CD4-positive, alpha-beta T cell treated with Interleukin-6 at 100 ng/mL for 8 hours (primary cell): ENCODE results near the gene COBL.

Source experiments
- DNase-seq: peaks from one replicate; pipeline ENCODE4 v3.0.0-alpha.2; 2020; ENCODE audit warnings: mixed read lengths, low spot score

Gene COBL

DNA sequence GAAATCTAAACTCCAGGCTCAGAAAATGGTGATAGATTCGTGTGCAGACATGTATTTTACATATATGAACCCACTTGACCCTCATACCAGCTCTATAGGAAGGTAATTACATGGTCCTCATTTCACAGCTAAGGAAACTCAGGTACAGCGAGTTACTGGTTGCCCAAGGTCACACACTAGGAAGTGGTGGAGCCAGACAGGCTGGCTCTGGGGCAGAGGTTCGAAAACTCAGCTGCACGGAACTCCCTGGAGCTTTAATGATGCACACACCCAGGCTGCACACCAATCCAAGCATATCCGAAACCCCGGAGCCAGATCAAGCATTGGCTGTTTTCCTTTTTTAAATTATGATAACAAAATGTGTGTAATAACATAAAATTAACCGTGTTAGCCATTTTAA is 172.4 kb downstream of the COBL start:
- no peak for DNase-seq

DNA sequence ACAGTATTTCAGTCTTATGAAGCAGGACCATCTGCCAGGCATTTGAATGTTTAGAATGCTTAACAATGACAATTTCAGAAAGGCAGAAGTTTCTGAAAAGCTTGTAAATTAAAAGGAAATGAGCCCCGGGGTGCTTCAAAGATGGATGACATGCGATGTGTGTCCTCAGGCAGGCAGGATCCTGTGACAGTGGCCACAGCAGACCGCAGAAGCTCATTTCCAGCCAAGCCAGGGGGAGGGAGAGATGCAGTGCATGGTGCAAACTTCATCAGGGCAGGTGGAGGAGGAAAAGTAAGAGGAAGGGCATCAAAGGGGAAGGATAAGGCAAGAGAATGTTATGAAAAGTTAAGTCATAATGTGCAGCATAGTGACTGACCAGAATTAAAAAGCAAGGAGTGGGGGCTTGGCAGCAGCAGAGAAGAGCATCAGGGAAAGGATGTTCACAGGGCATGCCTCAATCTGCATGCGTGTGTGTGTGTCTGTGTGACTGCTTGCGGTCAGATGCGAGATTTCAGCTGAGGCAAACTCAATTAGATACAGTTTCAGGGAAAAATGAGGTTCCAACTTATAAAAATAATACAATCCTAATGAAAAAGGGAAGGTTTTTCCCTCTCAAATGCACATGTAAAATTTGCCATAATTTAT is 173.7 kb downstream of the COBL start:
- DNase-seq = no peak

DNA sequence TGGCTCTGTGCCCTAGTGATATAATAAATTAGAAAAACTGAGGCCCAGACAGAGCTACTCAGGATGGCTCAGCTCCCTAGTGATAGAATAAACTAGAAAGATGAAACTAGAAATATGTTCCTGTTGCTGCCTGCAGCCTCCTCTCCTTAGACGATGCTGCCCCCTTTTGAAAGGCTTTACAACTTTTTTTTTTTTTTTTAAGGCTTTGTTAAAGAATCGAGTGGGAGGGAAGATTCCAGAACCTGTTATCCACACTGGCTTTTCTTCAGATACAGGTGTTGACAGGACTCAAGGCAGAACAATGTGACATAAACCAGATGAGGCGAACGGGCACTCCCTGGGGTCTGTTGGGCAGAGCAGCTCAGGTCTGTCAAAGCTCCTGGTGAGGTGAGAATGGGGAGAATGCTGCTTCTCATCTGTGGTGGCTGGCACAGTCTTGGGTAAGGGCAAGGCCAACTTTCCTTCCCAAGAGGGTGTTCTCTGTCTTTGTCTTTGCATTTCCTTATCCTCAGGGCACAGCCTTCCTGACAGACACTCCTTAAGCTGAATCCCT is 175.1 kb downstream of the COBL start:
- DNase-seq = no peak

DNA sequence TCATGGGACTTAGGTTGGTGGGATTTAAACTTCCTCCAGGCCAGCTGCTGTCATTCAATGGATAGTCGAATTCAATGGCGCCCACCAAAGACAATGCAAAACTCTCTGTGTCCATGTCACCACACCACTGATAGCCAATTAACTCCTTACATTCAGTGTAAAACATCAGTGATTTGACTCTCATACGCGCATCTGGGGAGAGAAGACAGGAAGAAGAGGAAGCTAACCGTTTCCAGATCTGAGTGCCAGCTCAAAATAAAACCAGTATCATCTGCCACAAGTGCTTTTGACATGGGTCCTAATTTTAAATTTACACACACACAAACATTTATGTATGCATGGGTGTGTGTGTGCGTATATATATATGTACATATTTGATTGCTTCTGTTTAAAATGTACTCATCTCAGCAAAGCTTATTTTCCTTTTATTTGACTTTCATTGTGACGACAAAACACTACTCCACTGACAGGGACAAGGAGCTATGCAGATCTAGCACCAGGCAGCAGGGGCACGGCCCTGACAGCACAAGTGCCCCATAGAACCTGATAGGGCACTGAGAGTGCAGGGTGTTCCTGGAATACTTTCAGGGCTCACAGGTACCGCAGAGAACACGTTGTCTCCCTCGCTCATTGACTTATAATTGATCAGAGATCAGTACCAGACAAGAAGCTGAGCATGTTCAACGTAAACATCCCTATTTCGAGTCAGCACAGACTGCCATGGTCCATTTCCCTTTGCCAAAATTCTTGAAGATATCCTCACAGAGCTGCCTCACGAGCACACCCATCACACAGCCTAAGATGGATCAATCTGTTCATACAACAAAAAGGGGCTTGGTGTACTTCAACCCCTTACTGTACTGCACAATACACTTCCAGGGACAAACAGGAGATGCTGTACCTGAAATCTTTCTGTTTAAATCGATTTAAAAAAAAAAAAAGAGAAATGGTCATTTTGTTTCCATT is 176.1 kb downstream of the COBL start:
- DNase-seq = no peak

DNA sequence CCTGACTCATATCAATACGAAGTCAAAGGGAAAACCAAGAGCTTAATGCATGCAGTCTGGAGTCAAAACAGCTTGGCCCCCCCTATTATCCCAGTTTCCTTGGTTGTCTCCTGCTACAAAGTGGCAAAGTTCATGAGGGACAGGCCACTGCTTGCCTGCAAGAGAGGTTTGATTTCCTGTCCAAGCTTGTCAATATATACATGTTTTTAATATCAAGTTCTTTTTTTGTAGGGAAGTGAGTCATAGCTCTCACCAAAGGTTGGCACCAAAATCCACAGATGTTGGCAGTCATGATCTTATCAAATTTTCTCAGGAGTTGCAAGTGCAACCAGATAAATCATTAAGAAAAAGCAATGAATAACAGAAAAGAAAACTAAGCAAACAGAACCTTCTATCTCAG is 176.8 kb downstream of the COBL start:
- no peak for DNase-seq

DNA sequence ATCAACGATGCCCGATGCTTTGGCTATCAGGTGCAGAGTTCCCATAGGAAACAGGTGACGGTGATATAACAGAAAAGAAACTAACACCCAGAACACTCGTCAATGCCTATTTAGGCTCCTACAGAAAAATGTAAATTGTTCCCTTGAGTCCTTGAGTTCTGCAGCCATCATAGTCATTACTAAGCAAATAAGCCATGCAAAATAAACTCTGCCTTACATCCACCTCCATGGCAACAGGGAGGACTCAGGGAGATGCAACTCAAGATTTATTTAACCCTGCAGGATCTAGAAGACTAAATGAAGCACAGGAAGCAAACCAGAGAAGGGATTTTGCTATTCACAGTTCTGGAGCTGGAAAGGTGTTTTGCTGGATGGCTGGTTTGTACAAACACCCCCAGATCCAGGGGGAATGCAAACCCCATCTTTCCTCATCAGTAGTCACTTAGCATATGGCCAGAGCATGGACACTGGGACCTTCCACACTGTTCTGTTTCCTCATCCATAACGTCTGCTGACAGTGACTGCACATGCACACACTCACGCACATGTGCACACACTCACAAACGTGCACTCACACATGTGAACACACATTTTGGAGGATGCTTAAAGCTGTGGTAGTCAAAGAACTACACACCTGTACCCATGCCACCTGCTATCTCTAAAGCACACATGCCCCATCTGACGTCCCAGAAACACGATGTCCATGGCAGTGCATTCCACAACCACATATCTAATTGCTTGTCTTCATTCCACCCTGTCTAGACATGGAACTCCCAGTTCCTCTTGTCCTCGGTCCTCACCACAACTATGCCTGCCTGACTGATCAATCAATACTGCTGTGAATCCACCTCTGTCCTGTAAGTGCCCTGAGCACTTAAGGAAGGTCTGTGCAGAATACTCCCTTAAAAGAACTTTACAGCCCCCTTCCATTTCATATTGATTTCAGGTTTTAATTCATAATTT is 178.2 kb downstream of the COBL start:
- no peak for DNase-seq

DNA sequence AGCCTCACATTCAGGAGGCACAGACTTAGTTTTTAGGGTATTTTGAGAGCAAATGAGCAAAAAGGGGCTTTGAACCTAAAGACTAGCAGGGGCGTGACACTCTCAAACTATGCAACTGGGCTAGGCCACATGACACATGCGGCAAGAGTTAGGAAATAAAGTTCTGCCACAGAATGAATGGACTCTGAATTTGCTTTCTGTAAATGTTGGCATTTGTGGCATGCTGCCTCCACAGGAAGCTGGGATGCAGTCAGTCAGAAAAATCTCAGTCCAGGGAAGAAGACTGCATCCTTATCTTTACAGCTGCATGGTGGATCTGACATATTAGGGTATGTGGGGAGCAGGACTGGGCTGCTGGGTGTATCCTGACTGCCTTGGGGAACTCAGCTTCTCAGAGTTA is 181.0 kb downstream of the COBL start:
- no peak for DNase-seq

DNA sequence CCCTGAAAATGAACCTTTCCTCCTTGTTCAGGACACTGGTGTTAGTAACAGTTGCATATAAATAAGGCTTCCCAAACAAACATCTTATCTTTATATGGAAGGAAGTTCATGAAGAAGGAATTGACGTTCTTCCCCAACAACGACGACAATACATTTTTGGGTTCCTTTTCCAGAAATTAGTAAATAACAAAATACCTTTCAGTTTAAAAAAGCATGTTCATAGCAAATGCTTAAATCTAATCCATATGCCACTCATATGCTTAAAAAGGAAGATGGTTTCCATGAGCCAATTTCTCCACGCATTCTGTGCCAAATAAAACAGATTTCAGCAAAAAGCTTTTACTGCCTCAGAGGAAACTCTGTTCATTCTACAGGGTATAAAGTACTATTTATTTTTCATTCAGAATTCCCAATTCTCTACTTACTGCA is 182.6 kb downstream of the COBL start:
- DNase-seq = no peak

DNA sequence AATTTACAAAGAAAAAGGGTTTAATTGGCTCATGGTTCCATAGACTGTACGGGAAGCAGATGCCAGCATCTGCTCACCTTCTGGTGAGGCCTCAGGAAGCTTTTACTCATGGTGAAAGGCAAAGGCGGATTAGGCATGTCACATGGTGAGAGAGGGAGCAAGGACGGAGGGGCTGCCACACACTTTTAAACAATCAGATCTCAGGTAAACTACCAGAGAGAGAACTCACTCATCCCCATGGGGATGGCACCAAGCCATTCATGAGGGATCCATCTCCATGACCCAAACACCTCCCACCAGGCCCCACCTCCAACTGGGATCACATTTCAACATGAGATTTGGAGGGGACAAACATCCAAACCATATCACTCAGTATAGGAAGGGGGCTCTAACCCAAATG is 183.9 kb downstream of the COBL start:
- DNase-seq = no peak

DNA sequence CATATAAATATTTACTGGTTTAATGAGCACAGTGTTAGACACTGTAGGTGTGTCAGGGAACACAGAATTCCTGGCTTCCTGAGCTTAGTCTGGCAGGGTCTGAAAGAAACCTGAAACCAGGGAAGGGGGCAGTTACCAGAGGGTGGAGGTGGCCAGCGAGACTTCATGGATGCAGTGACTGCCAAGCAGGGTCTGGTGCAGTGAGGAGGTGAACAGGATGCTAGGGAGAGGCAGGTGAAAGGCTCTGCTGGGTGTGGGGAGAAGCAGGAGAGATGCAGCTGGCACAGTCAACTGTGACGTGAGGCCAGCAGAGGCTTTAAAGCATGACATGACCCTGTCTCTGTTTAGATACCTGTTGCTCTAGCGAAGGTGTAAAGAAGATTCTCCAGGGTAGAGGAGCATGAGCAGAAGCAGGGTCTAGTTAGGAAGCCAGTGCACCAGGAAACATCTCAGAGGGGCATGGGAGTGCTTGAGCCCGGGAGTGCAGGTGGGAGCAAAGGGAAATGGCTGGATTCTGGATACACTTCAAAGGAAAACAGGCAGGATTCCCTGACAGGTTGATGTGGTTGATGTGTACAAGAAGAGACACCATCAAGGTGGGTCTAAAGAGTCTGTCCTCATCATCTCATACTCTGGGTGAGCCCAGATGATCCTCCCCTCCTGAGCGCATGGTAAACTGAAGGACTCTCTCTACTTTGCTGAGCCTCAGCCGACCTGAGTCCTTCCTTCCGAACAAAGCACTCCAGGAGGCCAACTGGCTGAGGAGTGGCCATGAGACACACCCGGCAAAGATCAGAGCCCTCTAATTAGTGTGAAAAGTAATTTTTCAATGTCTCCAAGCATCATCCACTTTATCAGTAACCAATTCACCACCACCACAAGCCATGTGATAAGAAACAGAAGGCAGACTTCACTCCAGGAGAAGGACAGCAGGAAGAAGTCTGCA is 186.8 kb downstream of the COBL start:
- DNase-seq = no peak

DNA sequence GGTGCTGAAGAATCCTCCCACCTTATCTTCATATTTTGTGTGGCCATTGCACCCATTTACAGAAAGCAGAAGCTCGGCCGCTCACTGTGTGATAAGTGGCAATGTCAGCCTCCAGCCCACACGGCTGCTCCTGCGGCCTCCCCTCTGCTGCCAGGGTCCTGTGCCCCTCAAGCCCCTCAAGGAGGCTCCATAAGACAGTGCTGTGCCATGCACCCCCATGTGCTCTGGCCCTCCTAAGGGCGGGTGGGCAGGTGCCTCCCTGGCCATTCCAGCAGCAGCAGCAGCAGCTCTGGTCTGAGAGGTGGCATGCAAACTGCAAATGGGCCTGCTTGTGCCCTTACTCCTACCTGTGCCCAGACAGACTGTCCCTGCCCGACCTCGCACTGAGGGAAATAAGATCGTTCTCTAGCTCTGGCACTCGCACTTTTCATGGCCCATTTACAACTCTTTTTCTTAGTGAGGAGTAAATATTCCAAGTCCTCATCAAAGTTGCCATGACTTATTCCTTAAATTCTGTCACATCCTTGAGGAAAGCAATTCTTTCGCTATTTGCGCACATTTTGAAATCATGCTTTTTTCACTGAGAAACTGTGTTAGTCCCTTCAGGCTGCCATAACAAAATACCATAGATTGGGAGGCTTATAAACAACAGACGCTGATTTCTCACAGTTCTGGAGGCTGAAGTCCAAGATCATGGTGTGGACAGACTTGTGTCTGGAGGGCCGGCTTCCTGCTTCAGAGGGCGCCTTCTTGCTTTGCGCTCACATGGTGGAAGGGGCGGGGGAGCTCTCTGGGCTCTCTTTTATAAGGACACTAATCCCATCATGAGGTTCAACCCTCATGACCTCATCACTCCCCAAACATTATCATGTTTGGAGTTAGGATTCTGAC is 187.8 kb downstream of the COBL start:
- no peak for DNase-seq

DNA sequence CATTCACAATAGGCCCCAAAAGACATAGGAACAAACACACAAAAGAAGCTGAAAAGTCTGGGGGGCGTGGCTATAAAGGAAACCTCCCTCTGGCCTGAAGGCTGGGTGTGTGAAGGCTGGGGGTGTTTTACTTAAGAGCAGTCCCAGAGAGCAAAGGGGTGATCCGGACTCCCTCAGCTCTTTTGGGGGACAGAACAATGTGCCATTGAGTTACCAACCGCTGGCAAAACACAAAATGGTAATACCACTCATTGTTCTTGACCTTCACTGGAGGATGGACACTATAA is 189.0 kb downstream of the COBL start:
- DNase-seq = no peak

DNA sequence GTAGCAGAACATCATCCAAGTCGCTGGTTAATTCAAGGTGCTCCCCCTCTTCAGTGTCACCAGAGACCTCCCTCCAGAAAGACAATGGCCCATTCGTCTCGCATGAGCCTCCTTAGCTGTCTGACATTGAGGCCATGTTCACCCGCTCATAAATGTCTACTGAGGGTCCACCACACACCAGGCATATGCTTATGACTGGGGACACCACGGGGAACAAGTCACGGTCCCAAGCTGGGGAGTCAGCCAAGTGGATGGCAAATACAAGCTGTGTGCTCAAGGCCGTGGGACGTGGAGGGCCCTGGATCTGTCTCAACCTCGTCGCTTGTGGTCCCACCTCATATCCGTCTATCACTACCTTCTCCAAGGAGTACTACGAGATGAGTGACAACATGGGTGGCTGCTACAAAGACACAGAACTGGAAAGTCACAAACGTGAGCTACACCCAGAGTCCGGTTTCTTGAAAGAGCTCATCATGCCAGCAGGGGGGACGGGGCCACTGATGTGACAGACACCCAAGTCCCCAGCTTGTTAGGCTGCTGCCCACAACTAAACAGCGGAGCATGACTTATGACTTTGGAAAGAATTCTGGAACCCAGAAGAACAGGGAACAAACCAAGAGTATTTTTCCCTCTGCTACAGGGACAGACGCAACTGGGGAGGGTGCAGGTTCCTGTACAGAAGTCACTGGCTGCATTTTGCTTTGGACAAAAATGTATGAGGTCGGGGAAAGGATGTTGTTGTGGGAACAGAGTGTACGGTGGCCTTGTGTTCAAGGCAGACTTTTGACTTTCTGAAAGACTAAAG is 189.6 kb downstream of the COBL start:
- no peak for DNase-seq

DNA sequence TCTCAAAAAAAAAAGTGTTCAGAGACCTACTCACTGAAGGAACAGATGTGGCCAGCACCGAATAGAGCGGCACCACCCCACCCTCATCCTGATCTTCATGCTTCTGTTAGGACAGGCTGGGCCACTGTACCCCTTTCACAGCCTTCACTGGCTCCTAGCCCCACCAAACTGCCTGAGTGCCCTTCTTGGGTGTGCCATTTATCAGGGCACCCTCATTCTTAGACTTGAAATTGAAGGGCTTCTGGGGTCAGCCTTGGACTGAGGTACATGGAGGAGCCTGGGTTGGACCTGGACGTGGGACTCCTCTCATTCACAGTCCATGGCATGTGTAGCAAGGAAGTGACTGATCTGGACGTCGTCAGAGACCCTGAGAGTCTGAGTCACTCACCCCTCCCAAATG is 190.3 kb downstream of the COBL start:
- no peak for DNase-seq

DNA sequence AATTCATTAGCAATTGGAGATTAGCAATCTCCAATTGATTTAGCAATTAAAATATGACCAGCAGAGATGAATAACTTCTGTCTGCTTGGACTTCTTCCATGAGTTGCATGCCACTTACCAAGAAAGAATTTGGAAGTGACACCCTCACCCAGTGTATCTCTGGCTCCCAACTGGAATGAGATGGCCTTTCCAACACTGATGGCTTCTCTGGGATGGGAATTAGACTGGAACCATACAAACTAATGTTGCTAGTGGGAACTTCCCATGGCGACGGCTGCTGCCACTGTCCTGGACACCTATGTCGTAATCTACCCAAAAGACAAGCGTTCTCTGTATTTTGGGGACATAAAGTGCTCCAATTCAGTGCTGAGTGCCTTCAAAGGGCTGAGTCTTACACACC is 192.3 kb downstream of the COBL start:
- no peak for DNase-seq

DNA sequence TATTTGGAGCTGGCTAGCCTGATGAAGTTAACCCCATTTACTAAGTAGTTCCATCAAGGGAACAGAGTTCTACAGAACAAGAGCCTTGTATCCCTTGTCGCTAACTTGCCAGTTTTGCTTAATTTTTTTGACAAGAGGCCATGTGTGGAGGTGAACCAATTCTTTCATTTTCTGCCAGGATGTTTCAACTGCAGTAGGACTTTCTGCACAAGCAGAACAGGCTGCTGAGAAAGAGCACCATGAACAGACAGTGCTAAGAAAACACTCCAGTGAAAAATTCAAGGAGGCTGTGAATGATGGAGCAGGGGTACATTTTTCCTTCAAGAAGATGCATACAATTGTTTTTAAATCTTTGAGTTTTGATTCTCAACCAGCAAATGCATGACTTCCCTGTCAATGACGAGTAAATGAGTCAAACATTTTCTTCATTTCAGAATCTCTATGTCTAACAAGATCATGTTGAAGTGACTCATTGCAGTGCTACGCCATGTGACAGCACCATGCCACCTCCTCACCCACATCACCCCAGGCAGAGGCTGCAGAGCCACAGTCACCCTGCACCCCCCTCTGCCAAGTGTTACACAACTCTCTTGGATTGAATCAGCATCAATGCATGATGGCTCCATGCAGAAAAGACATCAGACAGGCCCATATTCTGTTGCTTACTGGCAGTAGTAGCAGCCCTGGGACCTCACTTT is 193.1 kb downstream of the COBL start:
- no peak for DNase-seq

DNA sequence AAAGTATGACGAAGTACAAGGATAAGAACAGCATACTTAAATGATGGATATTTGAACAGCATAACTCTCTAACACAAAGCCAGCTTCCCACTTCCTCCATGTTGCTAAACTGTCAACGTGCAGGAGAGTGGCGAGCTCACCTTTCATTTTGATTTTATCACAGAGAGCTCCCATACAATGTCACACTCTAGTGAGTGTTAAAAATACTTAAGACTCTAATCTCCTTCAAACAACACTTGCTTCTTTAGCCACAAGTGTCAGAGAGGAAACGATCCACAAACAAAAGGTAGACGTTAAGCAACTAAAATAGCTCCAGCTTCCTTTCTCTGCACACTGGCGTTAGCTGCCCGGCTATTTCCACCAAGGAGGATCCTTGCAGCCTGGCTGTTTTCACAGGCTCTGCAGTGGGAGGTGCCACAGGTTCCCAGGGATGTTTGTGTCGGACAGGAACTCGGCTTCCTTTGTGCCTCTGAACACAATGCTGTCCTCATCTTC is 194.6 kb downstream of the COBL start:
- DNase-seq = no peak

DNA sequence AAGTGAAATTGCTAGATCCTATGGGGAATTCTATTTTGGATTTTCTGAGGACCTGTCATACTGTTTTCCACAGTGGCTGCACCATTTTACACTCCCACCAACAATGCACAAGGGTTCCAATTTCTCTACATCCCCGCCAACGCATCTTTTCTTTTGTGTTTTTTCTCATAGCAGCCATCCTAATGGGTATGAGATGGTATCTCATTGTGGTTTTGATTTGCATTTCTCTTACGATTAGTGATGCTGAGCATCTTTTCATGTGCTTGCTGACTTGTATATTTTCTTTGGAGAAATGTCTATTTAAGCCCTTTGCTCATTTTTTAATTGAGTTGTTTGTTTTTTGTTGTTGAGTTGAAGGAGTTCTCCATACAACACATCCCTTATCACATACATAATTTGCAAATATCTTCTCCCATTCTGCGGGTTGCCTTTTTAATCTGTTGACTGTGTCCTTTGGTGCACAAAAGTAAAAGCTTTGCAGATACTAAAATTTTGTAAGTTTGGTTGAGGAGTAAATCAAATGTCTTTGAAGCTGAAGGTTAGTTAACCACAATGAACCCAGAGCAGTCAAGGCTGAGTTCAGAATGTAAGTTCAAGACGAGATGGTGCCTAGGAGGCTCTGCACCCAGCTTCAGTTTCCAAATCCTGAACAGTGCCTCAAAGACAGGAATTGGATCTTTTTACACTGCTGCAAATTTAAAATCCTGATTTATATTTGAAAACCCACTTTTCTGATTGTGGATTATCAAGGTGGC is 195.4 kb downstream of the COBL start:
- DNase-seq = no peak
